Mucosa of stomach (tissue), 1 donor: ENCODE measurements around the gene OSBPL5.

Experiments used
- H3K27me3 ChIP-seq: one replicate; pipeline ENCODE4 v1.7.0; 2013; ENCODE audit warnings: mild to moderate bottlenecking, low read length; ENCODE audit not compliant: control insufficient read depth, insufficient read depth
- H3K36me3 ChIP-seq: one replicate; pipeline ENCODE4 v1.7.0; 2013; ENCODE audit warnings: low read length; ENCODE audit not compliant: control insufficient read depth, insufficient read depth
- H3K4me1 ChIP-seq: one replicate; pipeline ENCODE4 v1.7.0; 2013; ENCODE audit warnings: mild to moderate bottlenecking, low read length; ENCODE audit not compliant: control insufficient read depth, insufficient read depth
- H3K4me3 ChIP-seq: one replicate; pipeline ENCODE4 v1.7.0; 2013; ENCODE audit warnings: low read length
- H3K9ac ChIP-seq: one replicate; pipeline ENCODE4 v1.7.0; 2013; ENCODE audit warnings: mild to moderate bottlenecking, low read length, moderate library complexity
- H3K9me3 ChIP-seq: one replicate; pipeline ENCODE4 v1.7.0; 2013; ENCODE audit warnings: mild to moderate bottlenecking, low read length, moderate library complexity; ENCODE audit not compliant: control insufficient read depth
- donor health status: Pancreatic carcinoma.

Gene OSBPL5

DNA sequence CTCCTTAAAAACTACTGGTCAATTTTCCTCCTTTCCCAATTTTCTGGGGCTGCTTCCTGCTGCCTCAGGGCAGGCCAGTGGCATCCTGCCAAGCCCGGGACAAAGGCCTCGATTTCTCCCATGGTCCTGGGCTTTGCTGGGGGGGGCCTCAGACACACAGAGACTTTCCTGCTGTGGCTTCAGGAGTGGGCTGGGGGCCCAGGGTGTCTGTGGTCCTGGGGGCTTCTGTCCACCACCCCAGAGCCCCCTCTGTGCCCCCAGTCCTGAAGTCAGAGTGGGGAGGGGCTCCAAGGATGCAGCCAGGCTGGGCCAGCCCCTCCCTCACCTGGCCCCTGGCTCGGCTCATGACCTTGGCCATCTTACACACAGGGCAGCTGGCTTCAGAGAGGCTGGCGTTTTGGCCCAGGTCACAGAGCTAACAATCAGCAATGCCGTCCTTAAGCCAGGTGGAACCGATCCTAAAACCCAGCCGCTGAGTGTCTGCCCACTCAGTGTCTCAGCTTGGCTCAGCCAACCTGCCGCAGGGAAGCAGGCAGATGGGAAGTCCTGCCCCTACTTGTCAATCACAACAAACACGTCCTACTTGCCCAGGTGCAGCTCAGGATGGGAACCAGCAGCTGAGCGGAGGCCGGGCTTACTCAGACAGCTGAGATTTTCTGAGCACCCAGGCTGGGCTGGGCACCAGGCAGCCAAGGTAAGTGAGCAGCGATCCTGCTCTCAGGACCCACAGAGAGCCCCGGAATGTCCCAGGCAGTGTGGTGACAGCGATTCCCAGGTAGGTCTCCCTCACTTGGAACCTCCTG, 34.6 kb downstream of the OSBPL5 start:
- H3K27me3 ChIP-seq: no peaks in the 10 kb centered on the region
- no peaks in the 10 kb centered on the region for H3K4me1 ChIP-seq
- H3K9ac ChIP-seq: no peak overlapping the region
- no peaks in the 10 kb centered on the region for H3K36me3 ChIP-seq
- H3K9me3 ChIP-seq: no peaks in the 10 kb centered on the region
- H3K4me3 ChIP-seq: no peak overlapping the region

DNA sequence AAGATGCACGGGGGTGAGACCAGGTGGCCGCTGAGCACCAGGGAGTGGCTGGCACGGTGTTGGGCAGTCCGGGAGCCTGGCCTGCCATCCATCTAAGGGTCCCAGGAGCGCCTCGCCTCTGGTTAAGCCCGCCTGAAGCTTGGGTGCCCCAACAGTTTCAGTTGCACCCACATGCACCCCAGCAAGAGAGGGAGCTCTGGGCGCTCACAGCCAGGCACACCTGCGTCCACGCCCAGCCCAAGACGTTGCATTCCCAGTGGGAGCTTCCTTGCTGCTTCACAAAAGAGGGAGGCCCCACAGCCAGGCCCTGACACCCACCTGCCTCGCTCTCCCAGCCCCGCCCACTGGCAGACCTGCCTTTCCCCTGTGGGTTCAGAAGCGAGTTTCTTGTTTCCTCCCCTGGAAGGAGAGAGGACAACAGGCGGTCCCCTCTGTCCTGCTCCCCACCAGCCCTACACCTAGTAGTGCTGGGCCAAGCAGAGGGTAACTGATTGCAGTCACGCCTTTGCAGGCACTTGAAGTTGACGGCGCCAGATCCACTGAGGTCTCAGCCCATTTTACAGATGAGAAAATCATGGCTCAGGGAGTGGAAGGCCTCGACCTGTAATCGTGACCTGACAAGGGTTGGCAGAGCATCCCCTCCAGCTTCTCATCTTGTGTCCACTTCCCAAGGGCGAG, 35.4 kb downstream of the OSBPL5 start:
- Histone ChIP-seq H3K4me1 (no peaks in the 10 kb centered on the region), H3K36me3 (no peaks in the 10 kb centered on the region), H3K4me3 (no peak overlapping the region), H3K27me3 (no peaks in the 10 kb centered on the region), H3K9me3 (no peaks in the 10 kb centered on the region), H3K9ac (no peak overlapping the region)

DNA sequence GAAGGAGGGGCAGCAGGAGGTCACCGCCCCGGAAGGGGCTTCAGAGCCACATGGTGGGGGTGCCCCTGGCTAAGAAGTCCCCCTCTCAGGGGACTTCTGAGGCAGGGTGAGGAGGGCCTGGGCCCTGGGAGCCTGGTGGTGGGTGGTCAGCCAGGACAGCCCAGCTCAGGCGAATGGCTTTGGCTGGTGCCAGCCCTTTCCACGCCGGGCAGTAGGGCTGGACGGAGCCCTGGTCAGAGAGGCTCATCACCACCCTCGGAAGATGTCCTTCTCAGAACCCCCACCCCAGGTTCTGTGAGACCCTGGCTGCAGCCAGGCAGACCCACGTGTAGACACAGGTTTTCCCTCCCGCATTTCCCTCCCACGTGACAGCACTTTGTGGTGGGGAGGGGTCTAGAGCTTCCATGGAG, 35.9 kb downstream of the OSBPL5 start:
- Histone ChIP-seq H3K4me1 (peaks cover 2% of the 10 kb centered on the region), H3K4me3 (no peak overlapping the region), H3K36me3 (no peaks in the 10 kb centered on the region), H3K9me3 (no peaks in the 10 kb centered on the region), H3K9ac (no peak overlapping the region), H3K27me3 (no peaks in the 10 kb centered on the region)

DNA sequence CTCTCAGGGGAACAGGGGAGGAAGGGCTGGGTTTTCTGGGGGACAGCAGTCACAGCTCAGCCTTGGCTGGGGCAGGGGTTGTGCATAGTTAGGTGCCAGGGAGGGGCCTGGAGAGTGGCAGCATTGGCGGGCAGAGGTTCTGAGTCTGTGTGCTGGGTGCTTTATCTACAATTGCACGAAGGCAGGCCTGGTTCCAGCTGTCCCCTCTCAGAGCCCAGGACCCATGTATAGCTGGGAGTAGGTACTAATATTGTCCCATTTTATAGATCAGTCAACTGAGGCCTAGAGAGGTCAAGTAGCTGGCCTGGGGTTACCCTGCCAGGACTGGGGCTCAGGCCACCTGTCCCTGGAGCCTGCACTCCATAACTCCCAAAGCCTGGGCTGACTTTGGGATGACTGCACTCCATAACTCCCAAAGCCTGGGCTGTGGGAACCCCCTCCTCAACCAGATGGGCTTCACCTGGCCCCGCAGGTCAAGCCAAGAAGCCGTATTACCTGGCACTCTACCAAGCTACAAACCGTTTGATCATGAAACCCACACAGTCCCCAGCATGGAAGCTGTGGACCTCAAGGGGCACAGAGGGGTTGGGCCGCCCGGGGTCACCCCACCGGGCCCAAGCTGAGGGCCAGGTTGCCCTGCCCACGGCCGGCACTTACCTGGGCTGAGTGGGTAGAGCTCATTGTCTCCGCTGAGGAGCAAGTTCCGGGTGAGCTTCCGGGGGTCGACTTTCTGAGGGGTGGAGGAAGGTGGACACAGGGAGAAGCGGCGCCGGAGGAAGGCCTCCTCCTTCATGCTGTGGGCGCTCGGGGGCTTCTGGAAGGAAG, 36.5 kb downstream of the OSBPL5 start:
- Histone ChIP-seq H3K27me3 (no peaks in the 10 kb centered on the region), H3K4me3 (no peak overlapping the region), H3K9me3 (no peaks in the 10 kb centered on the region), H3K9ac (no peak overlapping the region), H3K36me3 (no peaks in the 10 kb centered on the region), H3K4me1 (peaks cover 8% of the 10 kb centered on the region)

DNA sequence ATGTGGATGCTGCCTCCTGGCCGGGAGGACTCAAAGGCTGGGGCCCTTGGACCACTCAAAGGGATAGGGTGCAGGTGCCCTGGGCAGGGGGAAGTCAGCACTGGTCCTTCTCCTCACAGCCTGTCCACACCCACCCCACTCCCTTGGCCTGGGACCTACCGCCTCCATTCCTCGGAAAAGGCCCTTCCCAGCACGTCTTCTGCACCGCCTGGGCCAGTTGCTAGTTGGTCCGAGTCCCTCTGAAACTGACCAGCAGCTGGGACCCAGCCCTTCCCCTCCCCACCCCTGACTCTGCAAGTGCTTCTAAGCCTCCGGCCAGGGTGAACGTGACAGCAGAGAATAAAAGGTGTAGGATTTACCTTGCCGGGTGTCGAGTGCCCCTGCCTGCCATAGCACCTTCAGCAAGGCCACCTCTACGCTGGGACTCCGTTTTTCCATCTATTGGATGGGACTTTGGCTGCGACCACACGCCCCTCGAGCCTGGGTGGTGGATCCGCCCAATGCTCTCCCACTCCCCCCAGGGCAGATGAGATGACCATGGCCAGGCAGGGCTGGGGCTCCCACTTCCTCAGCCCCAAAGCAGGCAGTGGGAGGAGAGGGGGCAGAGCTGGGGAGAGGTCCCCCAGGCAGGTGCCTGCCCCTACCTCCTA, 37.3 kb downstream of the OSBPL5 start:
- Histone ChIP-seq H3K36me3 (no peaks in the 10 kb centered on the region), H3K9me3 (no peaks in the 10 kb centered on the region), H3K27me3 (no peaks in the 10 kb centered on the region), H3K9ac (no peak overlapping the region), H3K4me3 (no peak overlapping the region), H3K4me1 (peaks cover 8% of the 10 kb centered on the region)

DNA sequence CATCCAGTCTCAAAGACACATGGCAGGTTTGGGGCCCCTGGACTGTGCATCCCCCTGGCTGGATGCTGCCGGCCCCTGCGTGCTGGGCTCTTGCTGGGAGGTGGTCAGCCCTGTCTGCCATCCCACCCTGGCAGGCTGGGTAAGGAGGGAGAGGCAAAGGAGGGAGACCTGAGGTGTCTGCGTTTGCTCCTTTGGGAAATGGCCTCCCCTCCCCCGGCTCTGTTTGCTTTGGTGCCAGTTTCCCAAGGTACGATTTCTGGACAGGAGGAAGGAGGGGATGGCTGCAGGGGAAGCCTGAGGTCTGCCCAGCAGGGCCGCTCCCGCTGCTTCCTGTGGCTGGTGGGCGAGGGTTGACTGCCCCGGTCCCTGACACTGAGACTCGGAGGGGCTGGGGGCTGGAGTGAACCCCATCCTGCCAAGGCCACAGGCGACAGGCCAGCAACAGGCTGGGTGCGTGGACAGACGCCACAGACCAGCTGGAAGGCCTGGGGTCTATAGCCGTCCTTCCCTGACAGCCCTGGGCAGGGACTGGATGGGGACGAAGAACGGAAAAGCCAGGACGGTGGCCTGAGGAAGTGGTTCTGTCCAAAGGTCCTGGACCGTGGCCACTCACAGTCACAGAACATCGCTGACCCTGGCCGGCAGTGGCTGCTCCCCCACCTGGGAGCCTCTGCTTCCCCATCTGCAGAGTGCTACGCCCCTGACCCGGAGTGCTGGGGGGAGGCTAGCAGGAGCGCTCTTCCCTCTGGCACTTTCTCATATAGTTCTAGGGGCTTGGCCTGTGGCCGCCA, 38.0 kb downstream of the OSBPL5 start:
- Histone ChIP-seq H3K27me3 (no peaks in the 10 kb centered on the region), H3K4me1 (peaks cover 8% of the 10 kb centered on the region), H3K9me3 (no peaks in the 10 kb centered on the region), H3K9ac (no peak overlapping the region), H3K36me3 (no peaks in the 10 kb centered on the region), H3K4me3 (no peak overlapping the region)

DNA sequence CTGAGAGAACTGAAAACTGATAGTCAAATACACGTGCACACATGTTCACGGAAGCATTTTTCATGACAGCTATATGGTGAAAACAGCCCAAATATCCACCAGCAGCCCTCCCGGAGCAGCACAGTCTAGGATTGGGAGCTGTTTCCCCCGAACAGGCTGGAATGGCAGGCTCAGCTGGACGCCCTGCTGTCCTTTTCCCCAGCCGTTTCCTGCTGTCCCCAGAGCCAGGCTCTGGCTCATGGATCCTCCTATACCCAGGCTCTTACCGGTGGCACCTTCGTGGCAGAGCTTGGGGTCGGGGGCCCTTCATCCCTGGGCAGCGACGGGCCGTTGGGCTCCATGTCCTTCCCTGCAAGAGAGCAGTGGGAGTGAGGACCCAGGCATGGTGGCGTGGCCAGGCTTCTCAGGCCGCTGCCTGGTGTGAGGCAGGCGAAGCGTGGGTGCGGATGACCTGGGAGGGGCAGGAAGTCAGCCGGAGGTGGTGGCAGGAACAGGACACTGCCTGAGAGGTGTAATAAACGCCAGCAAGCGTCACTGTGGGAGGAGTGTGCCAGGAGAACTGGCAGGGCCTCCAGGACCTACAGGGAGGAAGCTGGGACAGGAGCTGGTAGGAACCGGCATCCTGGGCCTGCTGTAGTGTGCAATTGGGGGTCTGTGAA, 38.8 kb downstream of the OSBPL5 start:
- peaks cover 8% of the 10 kb centered on the region for H3K4me1 ChIP-seq
- no peak overlapping the region for H3K9ac ChIP-seq
- H3K9me3 ChIP-seq: no peaks in the 10 kb centered on the region
- no peaks in the 10 kb centered on the region for H3K27me3 ChIP-seq
- no peak overlapping the region for H3K4me3 ChIP-seq
- no peaks in the 10 kb centered on the region for H3K36me3 ChIP-seq

DNA sequence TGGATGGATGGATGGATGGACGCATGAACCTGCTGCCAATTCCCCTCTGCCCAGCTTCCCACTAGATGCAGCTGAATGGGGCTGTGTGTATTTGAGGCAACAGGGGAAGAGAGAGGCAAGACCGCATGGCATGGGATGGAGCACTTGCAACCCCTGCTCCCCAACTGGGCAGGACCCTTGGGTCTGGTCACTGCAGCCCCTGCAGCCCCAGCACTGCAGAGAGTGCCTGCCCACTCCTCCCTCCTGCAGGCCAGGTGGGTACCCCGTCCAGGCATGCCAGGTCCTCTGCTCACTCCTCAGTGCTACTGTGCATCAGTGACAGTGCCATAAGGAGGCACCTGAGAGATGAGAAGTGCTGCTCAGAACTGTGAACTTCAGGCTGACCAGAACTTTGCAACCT, 40.3 kb downstream of the OSBPL5 start:
- H3K9me3 ChIP-seq: no peaks in the 10 kb centered on the region
- H3K27me3 ChIP-seq: no peaks in the 10 kb centered on the region
- H3K9ac ChIP-seq: no peak overlapping the region
- H3K36me3 ChIP-seq: no peaks in the 10 kb centered on the region
- H3K4me3 ChIP-seq: no peak overlapping the region
- peaks cover 8% of the 10 kb centered on the region for H3K4me1 ChIP-seq

DNA sequence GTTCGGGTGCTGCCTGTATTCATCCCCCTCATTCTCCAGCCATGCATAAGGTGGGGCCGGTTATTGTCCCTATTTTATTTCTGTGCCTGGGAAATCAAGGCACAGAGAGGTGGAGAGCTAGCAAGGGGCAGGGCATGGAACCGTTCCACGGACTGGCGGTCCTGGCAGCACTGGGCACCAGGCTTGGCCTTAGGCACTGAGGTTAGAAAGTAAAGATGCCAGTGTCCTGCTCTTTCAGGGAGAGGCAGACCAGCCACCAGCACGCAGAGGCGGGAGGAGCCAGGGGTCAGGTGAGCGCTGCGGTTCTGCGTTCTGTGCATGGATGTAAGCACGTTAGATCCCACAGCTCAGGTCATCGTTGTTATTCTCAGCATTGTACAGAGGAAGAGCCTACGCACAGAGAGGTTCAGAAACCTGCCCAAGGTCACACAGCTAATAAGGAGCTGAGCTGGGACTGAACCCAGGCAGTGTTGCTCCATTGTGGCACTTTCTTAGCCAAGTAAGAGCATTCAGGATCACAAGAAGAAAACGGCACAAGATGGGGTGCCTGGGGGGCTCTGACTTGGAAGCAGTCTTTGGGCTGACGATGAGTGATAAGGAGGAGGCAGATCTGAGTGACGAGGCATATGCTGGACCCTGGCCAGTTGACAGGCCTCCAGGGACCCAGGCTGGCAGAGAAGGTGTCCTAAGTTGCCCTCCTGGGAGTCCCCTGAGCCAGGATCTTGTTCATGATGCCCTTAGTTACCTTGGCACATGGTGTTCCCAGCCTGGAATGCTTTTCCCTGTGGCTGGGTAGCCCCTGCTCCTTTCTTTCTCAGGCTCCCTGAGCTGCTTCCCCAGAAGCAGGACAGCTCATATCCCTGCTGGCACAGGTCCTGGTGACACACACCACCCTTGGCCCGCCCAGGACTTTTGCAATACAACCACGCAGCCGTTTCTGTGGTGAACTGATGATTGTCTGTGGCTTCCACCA, 41.1 kb downstream of the OSBPL5 start:
- Histone ChIP-seq H3K27me3 (no peaks in the 10 kb centered on the region), H3K4me1 (peaks cover 8% of the 10 kb centered on the region), H3K9ac (no peak overlapping the region), H3K36me3 (no peaks in the 10 kb centered on the region), H3K4me3 (no peak overlapping the region), H3K9me3 (no peaks in the 10 kb centered on the region)

DNA sequence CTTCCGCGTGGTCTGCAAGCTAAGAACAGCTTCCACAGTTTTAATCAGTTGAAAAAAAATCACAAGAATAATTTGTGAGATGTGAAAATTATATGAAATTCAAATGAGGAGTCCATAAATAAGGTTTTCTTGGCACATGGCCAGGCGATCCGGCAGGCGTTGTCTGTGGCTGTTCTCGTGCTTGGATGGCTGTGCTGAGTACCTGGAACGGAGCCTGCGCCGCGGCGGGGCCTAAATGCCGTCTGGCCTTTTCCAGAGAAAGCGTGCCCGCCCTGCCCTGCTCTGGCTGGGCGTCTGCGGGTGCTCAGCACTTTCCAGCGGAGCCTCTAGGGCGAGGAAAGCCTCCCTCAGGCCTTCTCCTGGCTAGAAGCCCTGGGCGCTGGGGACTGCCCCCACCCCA, 41.8 kb downstream of the OSBPL5 start:
- H3K36me3 ChIP-seq: no peaks in the 10 kb centered on the region

More for the DNA sequence above, 41.8 kb downstream of the OSBPL5 start:
- no peaks in the 10 kb centered on the region for H3K27me3 ChIP-seq
- H3K9me3 ChIP-seq: no peaks in the 10 kb centered on the region
- no peak overlapping the region for H3K4me3 ChIP-seq
- H3K4me1 ChIP-seq: peaks cover 8% of the 10 kb centered on the region
- no peak overlapping the region for H3K9ac ChIP-seq
